Subcutaneous abdominal adipose tissue (tissue), 5 donors: Measurements from ENCODE around the gene PRDM16.
"Not testable (repeated sequence)": the region's sequence is repeated elsewhere in the genome, so short reads cannot be mapped to it uniquely, and the experiment has no call there.

Experiments used
- H3K27ac ChIP-seq: one replicate; pipeline ENCODE4 v1.7.0; 2013; ENCODE audit warnings: low read depth, mild to moderate bottlenecking, inconsistent platforms, low read length, moderate library complexity
- H3K27me3 ChIP-seq, 5 donors: one replicate each; pipeline ENCODE4 v1.7.0; 2013; ENCODE audit warnings: low read length in 5 of 5, inconsistent platforms in 1 of 5; ENCODE audit not compliant: control insufficient read depth in 5 of 5, insufficient read depth in 4 of 5
- H3K36me3 ChIP-seq, 5 donors: one replicate each; pipeline ENCODE4 v1.7.0; 2013; ENCODE audit warnings: low read length in 5 of 5; ENCODE audit not compliant: control insufficient read depth in 5 of 5, insufficient read depth in 5 of 5
- H3K4me1 ChIP-seq, 5 donors: one replicate each; pipeline ENCODE4 v1.7.0; 2013; ENCODE audit warnings: low read length in 5 of 5, mild to moderate bottlenecking in 3 of 5, moderate library complexity in 1 of 5; ENCODE audit not compliant: control insufficient read depth in 5 of 5, insufficient read depth in 5 of 5
- H3K4me3 ChIP-seq, 5 donors: one replicate each; pipeline ENCODE4 v1.7.0; 2013; ENCODE audit warnings: low read length in 5 of 5, low read depth in 1 of 5
- H3K9ac ChIP-seq, 5 donors: one replicate each; pipeline ENCODE4 v1.7.0; 2013; ENCODE audit warnings: low read length in 5 of 5, mild to moderate bottlenecking in 4 of 5, moderate library complexity in 3 of 5
- H3K9me3 ChIP-seq, 5 donors: one replicate each; pipeline ENCODE4 v1.7.0; 2013; ENCODE audit warnings: low read length in 5 of 5; ENCODE audit not compliant: control insufficient read depth in 5 of 5
- donor health status: healthy.
- donor health status: healthy.
- donor health status: healthy.
- donor health status: healthy.
- donor health status: healthy.

The PRDM16 gene

GRCh38 chr1:3162322-3162882 is 93.4 kb downstream of the PRDM16 start:
- Histone ChIP-seq H3K4me1 (peaks cover 0 to 6% (median 0%) of the 10 kb centered on the region in 5 donors), H3K27ac (no peak overlapping the region), H3K9ac (no peak overlapping the region)

GRCh38 chr1:3163356-3163755 is 94.4 kb downstream of the PRDM16 start:
- Histone ChIP-seq H3K27ac (no peak overlapping the region), H3K4me3 (no peak overlapping the region)

More at GRCh38 chr1:3162322-3162882, 93.4 kb downstream of the PRDM16 start:
- Histone ChIP-seq H3K9me3 (no peaks in the 10 kb centered on the region), H3K36me3 (no peaks in the 10 kb centered on the region), H3K27me3 (peaks cover 8 to 32% (median 20%) of the 10 kb centered on the region in 5 donors), H3K4me3 (no peak overlapping the region)

GRCh38 chr1:3164671-3165070 is 95.7 kb downstream of the PRDM16 start:
- Histone ChIP-seq H3K27ac (no peak overlapping the region), H3K27me3 (peaks cover 8 to 34% (median 20%) of the 10 kb centered on the region in 5 donors), H3K9me3 (no peaks in the 10 kb centered on the region), H3K9ac (no peak overlapping the region), H3K4me1 (peaks cover 0 to 6% (median 0%) of the 10 kb centered on the region in 5 donors), H3K36me3 (no peaks in the 10 kb centered on the region), H3K4me3 (no peak overlapping the region)

More at GRCh38 chr1:3163356-3163755, 94.4 kb downstream of the PRDM16 start:
- H3K4me1 ChIP-seq: peaks cover 0 to 6% (median 0%) of the 10 kb centered on the region in 5 donors
- no peaks in the 10 kb centered on the region for H3K36me3 ChIP-seq
- H3K27me3 ChIP-seq: peaks cover 8 to 32% (median 20%) of the 10 kb centered on the region in 5 donors
- no peak overlapping the region for H3K9ac ChIP-seq
- H3K9me3 ChIP-seq: no peaks in the 10 kb centered on the region

GRCh38 chr1:3165189-3165588 is 96.2 kb downstream of the PRDM16 start:
- peaks cover 8 to 34% (median 18%) of the 10 kb centered on the region in 5 donors for H3K27me3 ChIP-seq
- H3K9ac ChIP-seq, H3K4me3 ChIP-seq, H3K36me3 ChIP-seq, H3K27ac ChIP-seq, H3K9me3 ChIP-seq: not testable (repeated sequence)
- H3K4me1 ChIP-seq: peaks cover 0 to 12% (median 4%) of the 10 kb centered on the region in 5 donors

GRCh38 chr1:3166206-3166918 is 97.4 kb downstream of the PRDM16 start:
- Histone ChIP-seq H3K9me3 (no peaks in the 10 kb centered on the region), H3K36me3 (no peaks in the 10 kb centered on the region), H3K4me3 (no peak overlapping the region), H3K27me3 (peaks cover 2 to 25% (median 11%) of the 10 kb centered on the region in 5 donors), H3K27ac (no peak overlapping the region), H3K4me1 (peaks cover 0 to 23% (median 16%) of the 10 kb centered on the region in 5 donors), H3K9ac (no peak overlapping the region)

- Histone ChIP-seq H3K36me3 (no peaks in the 10 kb centered on the region), H3K4me3 (no peak overlapping the region), H3K9me3 (no peaks in the 10 kb centered on the region), H3K4me1 (peaks cover 0 to 32% (median 25%) of the 10 kb centered on the region in 5 donors), H3K9ac (no peak overlapping the region), H3K27ac (no peak overlapping the region), H3K27me3 (peaks cover 0 to 17% (median 6%) of the 10 kb centered on the region in 5 donors)
Measured at GRCh38 chr1:3167255-3167654, 98.3 kb downstream of the PRDM16 start.

GRCh38 chr1:3168678-3169077 is 99.7 kb downstream of the PRDM16 start:
- Histone ChIP-seq H3K4me3 (no peak overlapping the region), H3K9ac (no peak overlapping the region), H3K27me3 (peaks cover 0 to 8% (median 5%) of the 10 kb centered on the region in 5 donors), H3K36me3 (no peaks in the 10 kb centered on the region), H3K9me3 (no peaks in the 10 kb centered on the region), H3K27ac (no peak overlapping the region), H3K4me1 (peaks cover 0 to 36% (median 27%) of the 10 kb centered on the region in 5 donors)

- Histone ChIP-seq H3K9ac (no peak overlapping the region), H3K27ac (no peak overlapping the region)
Measured at GRCh38 chr1:3169665-3170356, 100.8 kb downstream of the PRDM16 start.

GRCh38 chr1:3170561-3171453 is 101.8 kb downstream of the PRDM16 start:
- H3K27me3 ChIP-seq: peaks cover 0 to 8% (median 0%) of the 10 kb centered on the region in 5 donors
- H3K9ac ChIP-seq: peak overlapping the region in 4 of 5 donors; percentile 6 to 53 (median 37)
- no peak overlapping the region for H3K27ac ChIP-seq
- H3K36me3 ChIP-seq: no peaks in the 10 kb centered on the region
- no peaks in the 10 kb centered on the region for H3K9me3 ChIP-seq
- H3K4me1 ChIP-seq: peaks cover 3 to 51% (median 41%) of the 10 kb centered on the region in 5 donors
- peak overlapping the region; percentile 40 to 65 (median 45) for H3K4me3 ChIP-seq

More at GRCh38 chr1:3169665-3170356, 100.8 kb downstream of the PRDM16 start:
- no peaks in the 10 kb centered on the region for H3K9me3 ChIP-seq
- peaks cover 0 to 10% (median 4%) of the 10 kb centered on the region in 5 donors for H3K27me3 ChIP-seq
- H3K36me3 ChIP-seq: no peaks in the 10 kb centered on the region
- H3K4me3 ChIP-seq: peak overlapping the region in 1 of 5 donors; percentile 64
- peaks cover 3 to 45% (median 34%) of the 10 kb centered on the region in 5 donors for H3K4me1 ChIP-seq
